Omental fat pad (tissue), 4 donors: ENCODE data around the gene IFI27L1. TPM values are rescaled to one million over a fixed set of nuclear protein-coding genes. Genes with fewer than 3 reads are reported as not detected.

Experiments used
- ATAC-seq: fragments of 150-250 bp; one replicate; pipeline ENCODE4 v1.9.1; 2016; ENCODE audit warnings: mild to moderate bottlenecking, moderate library complexity; ENCODE audit not compliant: low FRiP score
- DNase-seq: peaks from one replicate; pipeline ENCODE4 v3.0.0-alpha.2; 2019; ENCODE audit warnings: low spot score
- CTCF ChIP-seq, 3 donors: fragments of 450-650 bp; IDR thresholded peaks; one replicate each; pipeline ENCODE4 v1.5.1; 2016 to 2017; ENCODE audit warnings: antibody characterized with exemption in 3 of 3, mild to moderate bottlenecking in 3 of 3, moderate library complexity in 2 of 3
- total RNA-seq, 4 donors: library from RNA; depleted of rRNA; stranded (reverse); fragments of >200 nt; gene quantifications; one replicate each; pipeline ENCODE4 v1.1.0, GENCODE V29; 2016

IFI27L1 gene
- total RNA-seq, 4 donors from 2014 or later, result 9.2 to 28.6 (median 13.1) TPM

- no peak for ATAC-seq
- DNase-seq, result no peak
- no peak for TF ChIP-seq CTCF (IDR thresholded peaks at IDR 0.05)
These were observed 32.2 kb upstream of the IFI27L1 start for GRCh38 chr14:94048691-94049624.

- DNase-seq, result no peak
- TF ChIP-seq CTCF (IDR thresholded peaks at IDR 0.05), result no peak
- ATAC-seq, result no peak
These were observed 31.5 kb upstream of the IFI27L1 start for GRCh38 chr14:94049625-94050023.

- no peak for DNase-seq
- no peak for TF ChIP-seq CTCF (IDR thresholded peaks at IDR 0.05)
- ATAC-seq, result no peak
These were observed 30.8 kb upstream of the IFI27L1 start for GRCh38 chr14:94050231-94050880.

- no peak for TF ChIP-seq CTCF (IDR thresholded peaks at IDR 0.05)
- DNase-seq (no peak), ATAC-seq (no peak)
These were observed 30.0 kb upstream of the IFI27L1 start for GRCh38 chr14:94051115-94051514.

GRCh38 chr14:94051779-94052178 lies 29.3 kb upstream of the IFI27L1 start:
- ATAC-seq, result no peak
- no peak for TF ChIP-seq CTCF (IDR thresholded peaks at IDR 0.05)
- no peak for DNase-seq

- no peak for ATAC-seq
- TF ChIP-seq CTCF (IDR thresholded peaks at IDR 0.05), result no peak
- no peak for DNase-seq
These were observed 28.9 kb upstream of the IFI27L1 start for GRCh38 chr14:94052199-94052598.
